GM12878 (cell line): ENCODE data around the gene PHLDB1.

Experiments
- CEBPB ChIP-seq, 2 experiments: fragments of 150-350 bp in 1 of 2; IDR thresholded peaks; 2 replicates each; pipeline ENCODE4 v1.6.1; 2012 to 2014; ENCODE audit warnings: low read depth in 2 of 2, low read length in 2 of 2, borderline replicate concordance in 1 of 2, inconsistent platforms in 1 of 2
- POLR2AphosphoS5 ChIP-seq: IDR thresholded peaks from 2 replicates; pipeline ENCODE4 v1.6.1; 2011; ENCODE audit warnings: mild to moderate bottlenecking, low read length, inconsistent platforms
- TF ChIP-seq, protein P1 (sequence below): fragments of 450-650 bp; IDR thresholded peaks from 2 replicates; pipeline ENCODE4 v1.6.1; 2017; ENCODE audit warnings: mild to moderate bottlenecking
- TF ChIP-seq, protein P2 (sequence below), 3 experiments: IDR thresholded peaks in 2 of 3; conservative IDR thresholded peaks in 1 of 3; 2 replicates each; pipeline ENCODE4 v1.5.1; 2011; ENCODE audit warnings: low read depth in 3 of 3, low read length in 3 of 3, mild to moderate bottlenecking in 3 of 3, control low read depth in 2 of 3, moderate library complexity in 2 of 3, inconsistent platforms in 1 of 3, mixed read lengths in 1 of 3; ENCODE audit not compliant: control insufficient read depth in 2 of 3, insufficient read depth in 1 of 3; ENCODE audit errors: extremely low read depth in 1 of 3
- TF ChIP-seq, protein P3 (sequence below): IDR thresholded peaks from 2 replicates; pipeline ENCODE4 v1.6.1; 2011; ENCODE audit warnings: borderline replicate concordance, low read depth, mild to moderate bottlenecking, moderate library complexity, mixed read lengths, low read length; ENCODE audit not compliant: insufficient read depth; ENCODE audit errors: extremely low read length

DNA sequence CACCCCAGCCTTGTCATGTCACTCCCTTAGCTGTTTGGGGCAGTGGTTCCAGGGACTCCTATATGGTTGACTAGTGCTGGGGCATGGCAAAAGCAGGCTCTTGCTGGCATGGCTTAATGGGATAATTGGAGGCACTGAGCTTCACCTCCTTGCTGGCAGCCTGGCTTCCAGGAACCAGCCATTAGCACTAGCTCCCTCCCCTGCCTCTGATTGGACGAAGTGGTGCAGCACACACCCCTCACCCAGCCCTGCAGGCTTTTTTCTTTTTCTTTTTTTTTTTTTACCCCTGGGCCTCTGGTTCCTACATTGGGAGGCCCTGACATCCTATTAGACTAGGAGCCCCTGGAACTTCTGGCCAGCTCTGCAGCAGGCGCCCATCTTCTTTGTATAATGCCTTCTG, 18.6 kb downstream of the PHLDB1 start:
- TF ChIP-seq, protein P1, sequence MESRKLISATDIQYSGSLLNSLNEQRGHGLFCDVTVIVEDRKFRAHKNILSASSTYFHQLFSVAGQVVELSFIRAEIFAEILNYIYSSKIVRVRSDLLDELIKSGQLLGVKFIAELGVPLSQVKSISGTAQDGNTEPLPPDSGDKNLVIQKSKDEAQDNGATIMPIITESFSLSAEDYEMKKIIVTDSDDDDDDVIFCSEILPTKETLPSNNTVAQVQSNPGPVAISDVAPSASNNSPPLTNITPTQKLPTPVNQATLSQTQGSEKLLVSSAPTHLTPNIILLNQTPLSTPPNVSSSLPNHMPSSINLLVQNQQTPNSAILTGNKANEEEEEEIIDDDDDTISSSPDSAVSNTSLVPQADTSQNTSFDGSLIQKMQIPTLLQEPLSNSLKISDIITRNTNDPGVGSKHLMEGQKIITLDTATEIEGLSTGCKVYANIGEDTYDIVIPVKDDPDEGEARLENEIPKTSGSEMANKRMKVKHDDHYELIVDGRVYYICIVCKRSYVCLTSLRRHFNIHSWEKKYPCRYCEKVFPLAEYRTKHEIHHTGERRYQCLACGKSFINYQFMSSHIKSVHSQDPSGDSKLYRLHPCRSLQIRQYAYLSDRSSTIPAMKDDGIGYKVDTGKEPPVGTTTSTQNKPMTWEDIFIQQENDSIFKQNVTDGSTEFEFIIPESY = no peak
- TF ChIP-seq, protein P2, sequence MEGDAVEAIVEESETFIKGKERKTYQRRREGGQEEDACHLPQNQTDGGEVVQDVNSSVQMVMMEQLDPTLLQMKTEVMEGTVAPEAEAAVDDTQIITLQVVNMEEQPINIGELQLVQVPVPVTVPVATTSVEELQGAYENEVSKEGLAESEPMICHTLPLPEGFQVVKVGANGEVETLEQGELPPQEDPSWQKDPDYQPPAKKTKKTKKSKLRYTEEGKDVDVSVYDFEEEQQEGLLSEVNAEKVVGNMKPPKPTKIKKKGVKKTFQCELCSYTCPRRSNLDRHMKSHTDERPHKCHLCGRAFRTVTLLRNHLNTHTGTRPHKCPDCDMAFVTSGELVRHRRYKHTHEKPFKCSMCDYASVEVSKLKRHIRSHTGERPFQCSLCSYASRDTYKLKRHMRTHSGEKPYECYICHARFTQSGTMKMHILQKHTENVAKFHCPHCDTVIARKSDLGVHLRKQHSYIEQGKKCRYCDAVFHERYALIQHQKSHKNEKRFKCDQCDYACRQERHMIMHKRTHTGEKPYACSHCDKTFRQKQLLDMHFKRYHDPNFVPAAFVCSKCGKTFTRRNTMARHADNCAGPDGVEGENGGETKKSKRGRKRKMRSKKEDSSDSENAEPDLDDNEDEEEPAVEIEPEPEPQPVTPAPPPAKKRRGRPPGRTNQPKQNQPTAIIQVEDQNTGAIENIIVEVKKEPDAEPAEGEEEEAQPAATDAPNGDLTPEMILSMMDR (IDR thresholded peaks at IDR 0.05 in 2 of 3, conservative IDR thresholded peaks at IDR 0.05 in 1 of 3; ENCODE audit: control insufficient read depth in 2 of 3, extremely low read depth in 1 of 3, insufficient read depth in 1 of 3, low read depth in 3 of 3, low read length in 3 of 3) = no peak
- no peak for TF ChIP-seq POLR2AphosphoS5
- TF ChIP-seq, protein P3, sequence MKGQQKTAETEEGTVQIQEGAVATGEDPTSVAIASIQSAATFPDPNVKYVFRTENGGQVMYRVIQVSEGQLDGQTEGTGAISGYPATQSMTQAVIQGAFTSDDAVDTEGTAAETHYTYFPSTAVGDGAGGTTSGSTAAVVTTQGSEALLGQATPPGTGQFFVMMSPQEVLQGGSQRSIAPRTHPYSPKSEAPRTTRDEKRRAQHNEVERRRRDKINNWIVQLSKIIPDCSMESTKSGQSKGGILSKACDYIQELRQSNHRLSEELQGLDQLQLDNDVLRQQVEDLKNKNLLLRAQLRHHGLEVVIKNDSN = no peak
- no peak for TF ChIP-seq CEBPB (IDR thresholded peaks at IDR 0.05; ENCODE audit: borderline replicate concordance in 1 of 2, low read depth in 2 of 2, low read length in 2 of 2)
